Effector memory CD8-positive, alpha-beta T cell (primary cell): ENCODE results near the gene ENTPD2.

Experiments
- ATAC-seq: fragments of 150-1000 bp; cut with Tn5 transposase; replicated peaks from 2 replicates; pipeline ENCODE4 v1.10.0; 2021; ENCODE audit warnings: mild to moderate bottlenecking, moderate library complexity
- DNase-seq, 3 experiments: peaks; one replicate each; pipeline ENCODE4 v3.0.0; 2021
- H3K27ac Mint-ChIP-seq, 2 donors: one replicate each; pipeline ENCODE4 v1.8.0; 2022; ENCODE audit warnings: mild to moderate bottlenecking in 2 of 2, mixed read lengths in 2 of 2, moderate library complexity in 2 of 2
- H3K27me3 Mint-ChIP-seq, 2 donors: one replicate each; pipeline ENCODE4 v1.8.0; 2022; ENCODE audit warnings: mixed read lengths in 2 of 2
- H3K36me3 Mint-ChIP-seq: one replicate; pipeline ENCODE4 v1.8.0; 2022; ENCODE audit warnings: mild to moderate bottlenecking, moderate library complexity, mixed read lengths; ENCODE audit not compliant: insufficient read depth
- H3K4me1 Mint-ChIP-seq, 2 donors: one replicate each; pipeline ENCODE4 v1.8.0; 2022; ENCODE audit warnings: low read depth in 2 of 2, mixed read lengths in 2 of 2
- H3K4me3 Mint-ChIP-seq, 2 donors: one replicate each; pipeline ENCODE4 v1.8.0; 2022; ENCODE audit warnings: mild to moderate bottlenecking in 2 of 2, mixed read lengths in 2 of 2, moderate library complexity in 2 of 2
- H3K9me3 Mint-ChIP-seq, 2 donors: one replicate each; pipeline ENCODE4 v1.8.0; 2022; ENCODE audit warnings: mixed read lengths in 2 of 2

The ENTPD2 gene

DNA sequence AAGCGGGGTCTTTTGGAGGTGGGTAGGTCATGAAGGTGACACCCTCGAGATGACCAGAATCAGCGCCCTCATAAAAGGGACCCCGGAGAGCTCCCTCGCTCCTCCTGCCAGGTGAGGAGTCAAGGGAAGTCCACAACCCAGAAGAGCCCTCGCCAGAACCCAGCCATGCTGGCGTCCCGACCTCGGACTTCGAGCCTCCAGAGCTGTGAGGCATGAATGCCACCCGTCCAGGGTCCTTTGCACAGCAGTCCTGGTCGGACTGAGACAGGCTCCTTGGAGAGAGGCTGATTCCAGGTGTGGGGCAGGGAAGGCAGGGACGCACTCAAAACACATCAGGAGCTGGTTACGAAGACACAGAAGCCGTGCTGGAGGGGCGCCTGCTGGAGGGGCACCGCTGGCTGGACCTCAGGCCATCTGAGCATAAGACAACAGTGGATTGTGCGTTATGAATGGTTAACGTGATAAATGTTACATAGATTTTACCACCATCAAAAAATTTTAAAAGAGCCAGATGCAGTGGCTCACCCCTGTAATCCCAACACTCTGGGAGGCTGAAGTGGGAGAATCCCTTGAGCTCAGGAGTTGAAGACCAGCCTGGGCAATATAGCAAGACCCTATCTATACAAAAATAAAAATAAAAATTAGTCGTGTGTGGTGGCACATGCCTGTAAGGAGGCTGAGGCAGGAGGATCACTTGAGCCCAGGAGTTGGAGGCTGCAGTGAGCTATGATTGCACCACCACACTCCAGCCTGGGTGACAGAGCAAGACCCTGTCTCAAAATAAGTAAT, 51.8 kb downstream of the ENTPD2 start:
- Mint-ChIP-seq H3K9me3 (no peaks in the 10 kb centered on the region), H3K4me3 (peak overlapping the region in 1 of 2 donors; percentile 46), H3K27me3 (no peaks in the 10 kb centered on the region), H3K36me3 (peaks cover 26% of the 10 kb centered on the region), H3K4me1 (peaks cover 39% of the 10 kb centered on the region in 2 donors), H3K27ac (no peak overlapping the region)
- ATAC-seq: no peak
- no peak for DNase-seq

DNA sequence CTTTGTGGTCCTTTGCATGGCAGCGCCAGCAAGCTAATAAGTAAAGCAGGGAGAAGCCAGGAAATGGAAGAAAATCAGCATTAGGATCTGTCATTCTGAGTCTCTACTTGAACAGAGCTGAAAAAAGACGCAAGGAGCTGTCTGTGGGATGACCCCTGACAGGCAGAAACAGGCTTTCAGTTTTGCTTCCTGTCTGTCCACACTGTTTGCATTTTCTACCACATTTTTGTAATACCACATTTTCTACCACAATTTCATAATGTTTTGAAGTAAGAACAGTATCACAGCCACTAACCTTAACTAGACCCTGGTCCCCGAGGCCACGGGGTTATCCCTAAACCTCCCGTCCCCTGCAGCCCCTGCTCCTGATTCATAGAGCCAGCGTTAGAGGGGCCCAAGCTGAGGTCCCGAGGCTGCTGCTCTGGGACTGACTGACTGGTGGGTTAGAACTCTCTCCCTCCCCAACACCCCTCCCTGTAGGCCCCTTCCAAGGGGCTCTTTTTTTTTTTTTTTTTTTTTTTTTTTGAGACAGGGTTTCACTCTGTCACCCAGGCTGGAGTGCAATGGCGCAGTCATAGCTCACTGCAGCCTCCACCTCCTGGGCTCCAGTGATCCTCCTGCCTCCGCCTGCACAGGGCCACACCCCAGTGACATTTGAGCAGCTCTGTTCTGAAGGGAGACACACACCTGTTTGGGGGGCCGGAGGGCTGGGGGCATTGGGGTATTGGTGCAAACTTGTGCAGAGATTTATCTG, 53.5 kb downstream of the ENTPD2 start:
- Mint-ChIP-seq H3K27me3 (no peaks in the 10 kb centered on the region), H3K36me3 (peaks cover 35% of the 10 kb centered on the region), H3K27ac (peak overlapping the region; percentile 98 to 99), H3K4me1 (peaks cover 39 to 43% of the 10 kb centered on the region in 2 donors), H3K4me3 (peak overlapping the region; percentile 71), H3K9me3 (no peaks in the 10 kb centered on the region)
- DNase-seq (peak; percentile 37 to 49 (median 38)), ATAC-seq (peak; percentile 48)
